Fibroblast of the aortic adventitia (primary cell): Measurements from ENCODE around the gene SFTA2. TPM values are rescaled to one million over a fixed set of nuclear protein-coding genes. Genes with fewer than 3 reads are reported as not detected.
"Not testable (repeated sequence)": the region's sequence is repeated elsewhere in the genome, so short reads cannot be mapped to it uniquely, and the experiment has no call there.

Source experiments
- DNase-seq: peaks from one replicate; pipeline ENCODE4 v3.0.0-alpha.2; 2010; ENCODE audit warnings: low read depth
- H3K4me3 ChIP-seq: 2 replicates; pipeline ENCODE4 v1.5.1; 2011; ENCODE audit warnings: low read depth, mild to moderate bottlenecking, control low read depth, low read length, moderate library complexity
- total RNA-seq: library from RNA; depleted of rRNA; stranded (reverse); fragments of >200 nt; gene quantifications from 2 replicates; pipeline ENCODE4 v1.2.3, GENCODE V29; 2012; ENCODE audit warnings: low replicate concordance
- TF ChIP-seq, protein P1 (sequence below): IDR thresholded peaks from 2 replicates; pipeline ENCODE4 v1.5.1; 2011; ENCODE audit warnings: mild to moderate bottlenecking, low read length, control low read depth, inconsistent platforms; ENCODE audit not compliant: insufficient read depth

Gene SFTA2
- total RNA-seq, 1 donor = not detected

DNA sequence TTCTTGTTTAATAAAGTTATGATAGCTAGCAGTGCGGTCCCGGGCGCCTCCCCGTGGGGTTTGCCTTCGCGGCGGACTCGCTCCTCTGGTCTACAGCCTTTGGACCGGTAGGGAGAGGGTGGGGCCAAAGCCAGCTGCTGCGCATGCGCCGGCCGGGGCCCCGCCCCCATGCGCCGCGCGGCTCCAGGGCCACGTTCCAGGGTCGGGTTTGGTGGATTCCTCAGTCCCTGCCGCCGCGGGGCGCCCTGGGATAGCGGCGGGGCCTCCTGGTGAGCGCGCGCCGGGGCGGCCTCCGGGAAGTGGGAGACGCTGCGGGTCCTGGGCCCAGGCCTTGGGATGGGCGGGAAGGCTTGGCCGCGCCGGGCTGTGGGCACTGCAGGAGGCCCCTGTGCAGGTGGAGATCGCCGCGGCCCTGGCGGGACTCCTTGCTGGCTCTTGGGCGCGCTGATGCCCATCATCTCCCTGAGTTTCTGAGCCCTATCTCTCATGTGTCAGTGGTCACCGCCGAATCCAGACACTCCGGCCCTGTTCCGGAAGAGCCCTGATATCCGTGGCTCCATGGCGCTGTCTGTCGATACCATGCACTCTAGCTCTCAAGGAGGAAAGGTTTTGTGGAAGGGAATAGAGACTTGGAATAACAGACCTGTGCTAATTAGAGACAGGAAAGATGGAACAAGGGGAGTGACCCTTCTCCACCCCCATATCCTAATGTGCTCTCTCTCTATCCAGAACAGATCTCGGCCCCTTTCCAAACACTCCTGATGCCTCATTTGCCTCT, 17.7 kb downstream of the SFTA2 start, which contains the start of gene VARS2:
VARS2 (plus strand) TSS at position 163 of the 778 bp plus-strand sequence; CDS start at position 762, 599 bp downstream.
- H3K4me3 ChIP-seq = peak within 1 kb of the TSS; percentile 67
- peak; percentile 92 for DNase-seq
- TF ChIP-seq, protein P1, sequence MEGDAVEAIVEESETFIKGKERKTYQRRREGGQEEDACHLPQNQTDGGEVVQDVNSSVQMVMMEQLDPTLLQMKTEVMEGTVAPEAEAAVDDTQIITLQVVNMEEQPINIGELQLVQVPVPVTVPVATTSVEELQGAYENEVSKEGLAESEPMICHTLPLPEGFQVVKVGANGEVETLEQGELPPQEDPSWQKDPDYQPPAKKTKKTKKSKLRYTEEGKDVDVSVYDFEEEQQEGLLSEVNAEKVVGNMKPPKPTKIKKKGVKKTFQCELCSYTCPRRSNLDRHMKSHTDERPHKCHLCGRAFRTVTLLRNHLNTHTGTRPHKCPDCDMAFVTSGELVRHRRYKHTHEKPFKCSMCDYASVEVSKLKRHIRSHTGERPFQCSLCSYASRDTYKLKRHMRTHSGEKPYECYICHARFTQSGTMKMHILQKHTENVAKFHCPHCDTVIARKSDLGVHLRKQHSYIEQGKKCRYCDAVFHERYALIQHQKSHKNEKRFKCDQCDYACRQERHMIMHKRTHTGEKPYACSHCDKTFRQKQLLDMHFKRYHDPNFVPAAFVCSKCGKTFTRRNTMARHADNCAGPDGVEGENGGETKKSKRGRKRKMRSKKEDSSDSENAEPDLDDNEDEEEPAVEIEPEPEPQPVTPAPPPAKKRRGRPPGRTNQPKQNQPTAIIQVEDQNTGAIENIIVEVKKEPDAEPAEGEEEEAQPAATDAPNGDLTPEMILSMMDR = peak; percentile 44

DNA sequence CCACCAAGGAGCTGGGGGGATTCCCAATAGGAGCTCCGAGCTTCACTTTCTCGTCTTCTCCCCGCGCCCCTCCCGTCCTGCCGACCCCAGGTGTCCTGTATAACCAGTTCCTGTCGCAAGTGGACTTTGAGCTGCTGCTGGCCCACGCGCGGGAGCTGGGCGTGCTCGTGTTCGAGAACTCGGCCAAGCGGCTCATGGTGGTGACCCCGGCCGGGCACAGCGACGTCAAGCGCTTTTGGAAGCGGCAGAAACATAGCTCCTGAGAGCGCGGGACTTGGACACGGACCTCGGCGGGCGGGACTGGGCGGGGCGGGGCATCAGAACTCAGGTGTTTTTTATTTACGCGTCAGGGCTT, 18.3 kb downstream of the SFTA2 start:
- H3K4me3 ChIP-seq = peak overlapping the region; percentile 5
- TF ChIP-seq, protein P1 = no peak
- no peak for DNase-seq

DNA sequence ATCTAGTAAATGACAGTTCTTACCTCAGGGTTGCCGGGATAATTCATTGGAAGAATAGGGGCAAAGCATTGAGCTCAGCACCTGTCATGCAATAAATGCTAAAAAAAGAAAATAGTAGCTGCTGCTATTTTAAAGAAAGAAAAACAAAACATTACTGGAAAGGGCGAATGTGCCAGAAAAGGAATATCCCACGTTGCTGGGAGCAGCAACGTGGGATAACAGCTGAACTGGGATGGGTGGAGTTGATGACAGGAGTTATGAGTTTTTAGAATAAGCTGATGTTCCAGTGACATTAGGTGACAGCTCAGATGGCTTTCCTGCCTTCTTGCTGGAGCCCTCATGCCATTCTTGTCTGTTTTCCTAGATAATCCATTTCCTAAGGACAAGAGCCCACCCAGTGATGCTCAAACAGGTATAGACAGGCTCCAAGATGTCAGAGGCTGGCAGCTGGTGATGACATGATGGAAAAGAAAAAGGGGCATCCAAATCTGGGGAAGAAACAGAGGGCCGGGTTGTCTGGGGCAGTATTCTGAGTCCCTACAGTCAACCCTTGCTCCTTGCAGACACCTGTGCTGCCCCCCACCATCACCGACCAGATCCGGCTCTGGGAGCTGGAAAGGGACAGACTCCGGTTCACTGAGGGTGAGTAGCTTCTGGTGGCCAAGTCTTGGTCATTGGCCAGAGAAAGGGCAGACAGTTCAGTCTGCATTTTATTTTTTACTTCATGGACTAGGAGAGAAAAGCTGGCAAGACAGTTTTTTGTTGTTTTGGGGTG, 19.0 kb downstream of the SFTA2 start:
- no peak for DNase-seq
- TF ChIP-seq, protein P1 = no peak
- H3K4me3 ChIP-seq = no peak overlapping the region

DNA sequence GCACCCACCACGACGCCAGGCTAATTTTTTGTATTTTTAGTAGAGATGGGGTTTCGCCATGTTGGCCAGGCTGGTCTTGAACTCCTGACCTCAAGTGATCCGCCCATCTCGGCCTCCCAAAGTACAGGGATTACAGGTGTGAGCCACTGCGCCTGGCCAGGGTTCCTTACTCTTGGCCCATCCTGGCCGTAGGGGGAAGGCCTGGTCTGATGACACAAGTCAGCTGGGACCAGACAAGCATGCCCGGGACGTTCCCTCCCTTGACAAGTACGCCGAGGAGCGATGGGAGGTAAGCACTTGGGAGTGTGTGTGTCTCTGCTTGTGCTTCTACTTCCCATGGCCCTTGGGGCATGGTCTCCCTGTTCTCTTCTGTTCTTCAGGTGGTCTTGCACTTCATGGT, 21.5 kb downstream of the SFTA2 start:
- not testable (repeated sequence) for DNase-seq, H3K4me3 ChIP-seq

DNA sequence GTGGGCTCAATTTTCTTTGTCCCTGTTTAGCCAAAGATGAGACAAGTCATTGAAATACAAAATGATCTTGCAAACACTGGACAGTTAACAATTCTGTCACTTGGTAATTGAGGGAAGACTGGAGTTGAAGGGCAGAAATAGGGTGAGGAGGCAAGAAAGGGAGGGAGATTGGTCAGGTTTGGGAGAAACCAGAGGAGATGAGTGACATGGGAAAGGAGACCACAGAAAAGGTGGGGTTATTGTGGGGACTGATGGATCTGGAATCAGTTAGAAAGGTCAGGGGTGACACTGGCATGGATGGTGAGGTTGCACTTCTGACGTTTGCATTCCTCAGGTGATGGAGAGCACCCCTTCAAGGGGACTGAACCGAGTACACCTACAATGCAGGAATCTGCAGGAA, 23.3 kb downstream of the SFTA2 start:
- TF ChIP-seq, protein P1 = no peak
- no peak for DNase-seq

DNA sequence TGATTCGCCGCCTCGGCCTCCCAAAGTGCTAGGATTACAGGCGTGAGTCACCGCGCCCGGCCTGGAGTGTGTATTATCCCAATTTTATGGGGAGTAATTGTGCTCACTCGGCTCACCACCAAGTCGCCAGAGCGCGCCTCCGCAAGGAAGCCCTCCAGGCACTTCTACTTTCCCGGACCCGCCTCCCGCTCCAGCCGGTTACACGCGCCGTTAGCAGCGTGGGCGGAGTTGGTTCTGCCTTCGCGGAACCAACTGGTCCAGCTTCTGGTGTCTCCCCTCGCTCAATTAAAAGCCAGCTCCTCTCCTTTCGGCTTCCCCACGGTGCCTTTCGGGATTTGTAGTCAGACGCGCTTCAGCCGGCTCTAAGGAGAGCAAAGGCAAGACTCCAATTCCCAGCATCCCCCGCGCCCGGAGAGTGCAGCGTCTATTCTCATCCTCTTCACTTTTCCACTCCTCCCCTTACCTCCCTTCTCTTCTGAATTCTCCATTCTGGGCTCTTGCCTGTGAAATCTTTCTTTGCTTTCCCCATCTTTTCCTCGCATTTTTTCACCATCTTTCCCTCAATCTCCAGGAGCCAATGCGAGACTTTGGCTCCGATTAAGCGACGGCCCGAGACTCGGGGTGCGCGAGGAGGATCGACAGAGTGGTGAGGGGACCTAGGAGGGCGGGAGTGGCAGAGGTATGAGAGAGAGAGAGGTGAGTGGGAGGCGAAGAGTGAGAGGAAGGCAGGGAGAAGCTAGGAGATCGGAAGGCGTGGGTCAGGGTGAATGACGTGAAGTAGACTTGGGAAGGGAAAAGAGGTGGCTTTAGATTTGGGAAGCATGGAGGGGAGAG, 24.0 kb downstream of the SFTA2 start, which contains the start of gene GTF2H4:
GTF2H4 (plus strand) TSS at position 450 of the 834 bp plus-strand sequence.
- peak within 1 kb of the TSS; percentile 88 for H3K4me3 ChIP-seq
- TF ChIP-seq, protein P1 = no peak
- DNase-seq = peak; percentile 99

More for the DNA sequence above, 23.3 kb downstream of the SFTA2 start:
- H3K4me3 ChIP-seq = peak overlapping the region; percentile 88

DNA sequence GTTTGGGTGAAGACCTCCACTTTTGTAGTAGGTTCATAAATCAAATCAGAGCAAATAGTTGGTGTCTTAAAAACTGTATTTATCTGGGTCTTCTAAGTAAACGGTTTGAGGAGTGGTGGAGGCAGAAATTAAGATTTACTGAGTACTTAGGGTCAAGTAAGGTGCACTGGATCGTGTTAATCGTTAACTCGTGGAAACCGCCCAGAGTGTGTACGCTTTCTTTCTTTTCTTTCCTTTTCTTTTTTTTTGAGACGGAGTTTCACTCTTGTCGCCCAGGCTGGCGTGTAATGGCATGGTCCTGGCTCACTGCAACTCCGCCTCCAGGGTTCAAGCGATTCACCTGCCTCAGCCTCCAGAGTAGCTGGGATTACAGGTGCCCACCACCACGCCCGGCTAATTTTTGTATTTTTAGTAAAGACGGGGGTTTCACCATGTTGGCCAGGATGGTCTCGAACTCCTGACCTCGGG, 24.6 kb downstream of the SFTA2 start:
- peak overlapping the region; percentile 61 for H3K4me3 ChIP-seq

More for the DNA sequence above, 24.6 kb downstream of the SFTA2 start:
- not testable (repeated sequence) for DNase-seq
